GM12878 (cell line): Measurements from ENCODE around the gene TREM1. TPM values are rescaled to one million over a fixed set of nuclear protein-coding genes. Genes with fewer than 3 reads are reported as not detected.

Experiments used
- ATAC-seq: fragments of 200-7000 bp; cut with Tn5 transposase; 3 replicates; pipeline ENCODE4 v1.9.1; 2020; ENCODE audit warnings: mild to moderate bottlenecking, moderate library complexity
- BruUV-seq: library from RNA; stranded (reverse); fragments of 400-500 nt; replicated peaks from 2 replicates; lab custom pipeline; 2021; lab: Mats Ljungman, UMichigan
- CTCF ChIA-PET: fragments of 300-600 bp; sonication (Branson Sonifier 250); formaldehyde crosslinking; extraction: SDS; loops from one replicate; lab custom pipeline; 2021; ENCODE audit warnings: inconsistent platforms; lab: Yijun Ruan, JAX
- POLR2A ChIA-PET: fragments of 350-600 bp; formaldehyde crosslinking; extraction: SDS; loops from one replicate; lab custom pipeline; 2021; ENCODE audit warnings: inconsistent platforms; lab: Charles Lee
- RAD21 ChIA-PET: fragments of 300-600 bp; sonication (Branson Sonifier 250); formaldehyde crosslinking; loops from one replicate; lab custom pipeline; 2023; ENCODE audit warnings: antibody characterized with exemption; ENCODE audit not compliant: unreplicated experiment; lab: Charles Lee
- SMC1A ChIA-PET: fragments of 300-600 bp; sonication (Branson Sonifier 250); formaldehyde crosslinking; loops from one replicate; lab custom pipeline; 2023; ENCODE audit not compliant: unreplicated experiment, uncharacterized antibody; lab: Charles Lee
- DNase-seq: peaks from one replicate; pipeline ENCODE4 v3.0.0-alpha.2; 2011; ENCODE audit warnings: low read depth, low spot score
- FAIRE-seq: peaks from 3 replicates; lab custom pipeline; 2011; peaks lifted over from hg19 to GRCh38; lab: Jason Lieb, UNC
- H2AFZ ChIP-seq: 2 replicates; pipeline ENCODE4 v1.6.0; 2011; ENCODE audit warnings: low read depth, low read length, control low read depth; ENCODE audit not compliant: control insufficient read depth
- H3K27ac ChIP-seq: 2 replicates; pipeline ENCODE4 v1.5.1; 2011; ENCODE audit warnings: control low read depth; ENCODE audit not compliant: control insufficient read depth, insufficient read depth
- H3K27me3 ChIP-seq, 2 experiments: replicated peaks in 1 of 2; 2 replicates each; pipeline versions ENCODE4 v1.6.0 to v1.6.1; 2011; ENCODE audit warnings: low read length in 1 of 2; ENCODE audit not compliant: control insufficient read depth in 2 of 2, insufficient read depth in 2 of 2
- H3K36me3 ChIP-seq, 2 experiments: 2 replicates each; pipeline ENCODE4 v1.5.1; 2011; ENCODE audit warnings: low read length in 1 of 2; ENCODE audit not compliant: control insufficient read depth in 2 of 2, insufficient read depth in 2 of 2
- H3K4me1 ChIP-seq: 2 replicates; pipeline ENCODE4 v1.6.1; 2011; ENCODE audit warnings: mild to moderate bottlenecking, low read length, moderate library complexity, mixed read lengths; ENCODE audit not compliant: control insufficient read depth, insufficient read depth
- H3K4me2 ChIP-seq: 2 replicates; pipeline ENCODE4 v1.6.0; 2011; ENCODE audit warnings: control low read depth; ENCODE audit not compliant: control insufficient read depth, insufficient read depth
- H3K4me3 ChIP-seq: fragments of 200-600 bp; sonication (generic); 2 replicates; pipeline ENCODE4 v1.5.1; 2016
- H3K79me2 ChIP-seq: 2 replicates; pipeline ENCODE4 v1.6.0; 2011; ENCODE audit warnings: low read length; ENCODE audit not compliant: control insufficient read depth, insufficient read depth
- H3K9ac ChIP-seq: 2 replicates; pipeline ENCODE4 v1.8.0; 2011; ENCODE audit warnings: low read length, control low read depth, mixed read lengths; ENCODE audit not compliant: control insufficient read depth, insufficient read depth
- H3K9me3 ChIP-seq: replicated peaks from 3 replicates; pipeline ENCODE4 v1.5.1; 2011; ENCODE audit warnings: mild to moderate bottlenecking, low read length; ENCODE audit not compliant: control insufficient read depth, insufficient read depth
- H4K20me1 ChIP-seq: 2 replicates; pipeline ENCODE4 v1.6.0; 2011; ENCODE audit not compliant: control insufficient read depth, insufficient read depth
- ASH2L ChIP-seq: fragments of 300-600, 200-600 bp; sonication (generic); IDR thresholded peaks from 2 replicates; pipeline ENCODE4 v1.6.1; 2017; ENCODE audit warnings: low read depth, mild to moderate bottlenecking, borderline replicate concordance
- ATF3 ChIP-seq: IDR thresholded peaks from 2 replicates; pipeline ENCODE4 v1.6.1; 2011; ENCODE audit warnings: low read depth, mild to moderate bottlenecking, low read length, moderate library complexity, borderline replicate concordance; ENCODE audit errors: extremely low read depth
- ATF7 ChIP-seq: fragments of 450-650 bp; IDR thresholded peaks from 2 replicates; pipeline ENCODE4 v1.6.1; 2016; ENCODE audit warnings: low read depth, mild to moderate bottlenecking
- CBFB ChIP-seq: IDR thresholded peaks from 2 replicates; pipeline ENCODE4 v1.6.1; 2016; ENCODE audit warnings: antibody characterized with exemption, low read depth
- CHD1 ChIP-seq: IDR thresholded peaks from 2 replicates; pipeline ENCODE4 v1.6.1; 2012; ENCODE audit warnings: low read depth, low read length, improper control_type of control experiment
- CREB1 ChIP-seq: IDR thresholded peaks from 2 replicates; pipeline ENCODE4 v1.6.1; 2012; ENCODE audit warnings: low read depth, mild to moderate bottlenecking, inconsistent platforms
- HSF1 ChIP-seq: fragments of 150-350 bp; IDR thresholded peaks from 2 replicates; pipeline ENCODE4 v1.6.1; 2014; ENCODE audit warnings: mild to moderate bottlenecking, low read depth, low read length
- KAT2A ChIP-seq: conservative IDR thresholded peaks from 2 replicates; pipeline ENCODE4 v1.6.1; 2011; ENCODE audit warnings: low read depth, low read length; ENCODE audit not compliant: control insufficient read depth
- NFIC ChIP-seq: IDR thresholded peaks from 2 replicates; pipeline ENCODE4 v1.6.1; 2012; ENCODE audit warnings: low read depth, mild to moderate bottlenecking, inconsistent platforms, low read length, moderate library complexity
- NR2F1 ChIP-seq: fragments of 450-650 bp; conservative IDR thresholded peaks from 2 replicates; pipeline ENCODE4 v1.6.1; 2017; ENCODE audit warnings: mild to moderate bottlenecking
- RFX5 ChIP-seq: IDR thresholded peaks from 2 replicates; pipeline ENCODE4 v1.6.1; 2011; ENCODE audit warnings: low read depth, low read length, improper control_type of control experiment
- SMARCA5 ChIP-seq: fragments of 450-650 bp; IDR thresholded peaks from 2 replicates; pipeline ENCODE4 v1.6.1; 2017; ENCODE audit warnings: mild to moderate bottlenecking
- STAT1 ChIP-seq: fragments of 450-650 bp; conservative IDR thresholded peaks from 2 replicates; pipeline ENCODE4 v1.6.1; 2014; ENCODE audit warnings: antibody characterized with exemption, mild to moderate bottlenecking
- TCF7 ChIP-seq: IDR thresholded peaks from 2 replicates; pipeline ENCODE4 v1.6.1; 2014; ENCODE audit warnings: antibody characterized with exemption, borderline replicate concordance
- ZNF24 ChIP-seq: fragments of 450-650 bp; IDR thresholded peaks from 2 replicates; pipeline ENCODE4 v1.6.1; 2017; ENCODE audit warnings: antibody characterized with exemption, mild to moderate bottlenecking
- WGBS: methylation state at CpG from one replicate; pipeline ENCODE4 v1.1.6; 2016; ENCODE audit warnings: low lambda C conversion rate; ENCODE audit not compliant: insufficient replicate concordance, insufficient coverage; ENCODE audit errors: missing lambda C conversion rate; 5-methylcytosine and 5-hydroxymethylcytosine counted together
- in situ Hi-C: fragments of 300-500 bp; cut with MboI; formaldehyde crosslinking; loops from 9 replicates; pipeline ENCODE4 v1.14.3; 2018; ENCODE audit warnings: mixed read lengths
- intact Hi-C: fragments of 100-400 bp; cut with micrococcal nuclease; formaldehyde crosslinking; loops from one replicate; pipeline ENCODE4 v1.14.2; 2022; ENCODE audit not compliant: unreplicated experiment
- polyA plus RNA-seq, 11 experiments: library from polyadenylated mRNA; depleted of rRNA in 4 of 11; unstranded in 6 of 11; stranded (reverse) in 5 of 11; fragments of >200 nt; fragmentation: Nextera tagmentation in 4 of 11; fragmentation: Illumina TruSeq in 1 of 11; extraction: Ambion mirVana in 4 of 11; extraction: Trizol in 1 of 11; gene quantifications; 1 replicate in 1 of 11; 2 replicates in 10 of 11; pipeline versions ENCODE4 v1.2.1 to v1.2.3, GENCODE V29; 2011 to 2016; ENCODE audit warnings: inconsistent platforms in 2 of 11, missing spikeins in 2 of 11, low read depth in 1 of 11
- total RNA-seq, 4 experiments: library from RNA; depleted of rRNA in 3 of 4; stranded (reverse); fragments of >200 nt in 3 of 4; fragmentation: Illumina TruSeq in 1 of 4; extraction: Trizol in 1 of 4; gene quantifications; 2 replicates each; pipeline versions ENCODE4 v1.2.1 to v1.2.3, GENCODE V29; 2013 to 2021
- TF ChIP-seq, protein P1 (sequence below): fragments of 450-650 bp; formaldehyde crosslinking; IDR thresholded peaks from 2 replicates; pipeline ENCODE4 v1.4.0; 2022; ENCODE audit warnings: mild to moderate bottlenecking, moderate library complexity
- TF ChIP-seq, protein P2 (sequence below): fragments of 450-650 bp; IDR thresholded peaks from 2 replicates; pipeline ENCODE4 v1.6.1; 2017; ENCODE audit warnings: borderline replicate concordance

TREM1 gene
- total and polyA plus RNA-seq, 10 of the 15 experiments (the other 5 are each of a cell fraction or from before 2014, with no cell fraction given): 0.09 to 2.6 (median 0.28) TPM; not detected in 2

DNA sequence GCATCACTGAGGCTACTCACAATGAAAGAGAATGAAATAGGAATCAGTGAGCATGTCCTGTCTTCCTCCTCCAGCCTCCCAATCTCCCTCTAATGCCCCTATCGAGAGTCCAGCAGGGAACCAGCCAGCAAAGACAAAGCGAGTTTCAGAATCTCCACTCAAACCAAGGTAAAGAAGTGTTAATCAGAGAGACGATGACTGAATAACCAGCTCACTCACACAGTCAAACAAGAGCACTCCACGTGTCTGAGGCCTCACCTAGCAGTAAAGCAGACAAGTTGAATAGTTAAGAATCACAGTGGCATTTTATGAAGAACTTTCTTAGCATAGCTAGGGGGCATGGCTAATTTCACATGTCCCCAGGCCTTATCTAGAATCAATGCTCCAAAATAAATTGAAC, 3.3 kb upstream of the TREM1 start (continued):
- TF ChIP-seq, protein P1, sequence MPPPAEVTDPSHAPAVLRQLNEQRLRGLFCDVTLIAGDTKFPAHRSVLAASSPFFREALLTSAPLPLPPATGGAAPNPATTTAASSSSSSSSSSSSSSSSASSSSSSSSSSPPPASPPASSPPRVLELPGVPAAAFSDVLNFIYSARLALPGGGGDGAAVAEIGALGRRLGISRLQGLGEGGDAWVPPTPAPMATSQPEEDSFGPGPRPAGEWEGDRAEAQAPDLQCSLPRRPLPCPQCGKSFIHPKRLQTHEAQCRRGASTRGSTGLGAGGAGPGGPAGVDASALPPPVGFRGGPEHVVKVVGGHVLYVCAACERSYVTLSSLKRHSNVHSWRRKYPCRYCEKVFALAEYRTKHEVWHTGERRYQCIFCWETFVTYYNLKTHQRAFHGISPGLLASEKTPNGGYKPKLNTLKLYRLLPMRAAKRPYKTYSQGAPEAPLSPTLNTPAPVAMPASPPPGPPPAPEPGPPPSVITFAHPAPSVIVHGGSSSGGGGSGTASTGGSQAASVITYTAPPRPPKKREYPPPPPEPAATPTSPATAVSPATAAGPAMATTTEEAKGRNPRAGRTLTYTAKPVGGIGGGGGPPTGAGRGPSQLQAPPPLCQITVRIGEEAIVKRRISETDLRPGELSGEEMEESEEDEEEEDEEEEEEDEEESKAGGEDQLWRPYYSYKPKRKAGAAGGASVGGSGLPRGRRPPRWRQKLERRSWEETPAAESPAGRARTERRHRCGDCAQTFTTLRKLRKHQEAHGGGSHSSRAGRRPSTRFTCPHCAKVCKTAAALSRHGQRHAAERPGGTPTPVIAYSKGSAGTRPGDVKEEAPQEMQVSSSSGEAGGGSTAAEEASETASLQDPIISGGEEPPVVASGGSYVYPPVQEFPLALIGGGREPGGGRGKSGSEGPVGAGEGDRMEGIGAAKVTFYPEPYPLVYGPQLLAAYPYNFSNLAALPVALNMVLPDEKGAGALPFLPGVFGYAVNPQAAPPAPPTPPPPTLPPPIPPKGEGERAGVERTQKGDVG: no peak
- TF ChIP-seq NR2F1 (no peak), CHD1 (no peak), ZNF24 (no peak)
- TF ChIP-seq, all 136 proteins: peak for 0

DNA sequence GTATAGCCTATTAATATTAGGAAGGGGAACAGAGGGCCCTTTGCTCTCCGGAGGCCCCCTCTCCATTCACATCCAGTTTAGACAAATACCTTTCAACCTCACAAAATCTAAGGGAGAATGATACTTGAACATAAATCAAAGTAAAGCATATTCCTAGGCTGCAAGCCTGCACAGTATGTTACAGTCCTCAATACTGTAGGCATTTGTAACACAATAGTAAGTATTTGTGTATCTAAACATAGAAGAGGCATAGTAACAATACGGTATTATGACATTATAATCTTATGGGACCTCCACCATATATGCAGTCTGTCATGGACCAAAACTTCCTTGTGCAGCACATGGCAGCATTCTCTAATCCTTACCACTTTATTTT, 2.3 kb upstream of the TREM1 start:
- no peaks in the 10 kb centered on the region for H4K20me1 ChIP-seq
- no peaks in the 10 kb centered on the region for H3K36me3 ChIP-seq
- ChIA-PET POLR2A (interaction anchor here (0.7 to 4.8 kb wide), 4 partner anchors 10 to 89 kb away, joined by 3 to 20 read pairs (median 3); no protein-coding TSS in a partner anchor), RAD21 (interaction anchor here (0.6 to 3.5 kb wide), 7 partner anchors 10 to 88 kb away, joined by 3 to 27 read pairs (median 9); partner anchors contain the start of genes NCR2 and TREML2), SMC1A (interaction anchor here (0.9 to 4.8 kb wide), 12 partner anchors 11 to 444 kb away, joined by 3 to 33 read pairs (median 4); partner anchors contain the start of gene TREML2), CTCF (interaction anchor here (0.8 to 6.5 kb wide), 10 partner anchors 10 to 417 kb away, joined by 3 to 53 read pairs (median 8); partner anchors contain the start of gene NCR2)
- H3K27me3 ChIP-seq: no peaks in the 10 kb centered on the region
- no peak for DNase-seq
- FAIRE-seq: no peak
- no peak overlapping the region for H3K4me3 ChIP-seq
- no peak overlapping the region for H3K4me2 ChIP-seq
- H3K79me2 ChIP-seq: no peaks in the 10 kb centered on the region
- intact Hi-C loops: no loop called here
- no peak overlapping the region for H3K9ac ChIP-seq
- no peak; the same call in 2 of the 3 replicates for ATAC-seq
- no peak overlapping the region for H3K27ac ChIP-seq
- in situ Hi-C loops: no loop called here
- no peaks in the 10 kb centered on the region for H3K4me1 ChIP-seq
- WGBS: 58% methylated on average over 2 of the region's 2 CpGs
- no peak for TF ChIP-seq NFIC
- no peak for TF ChIP-seq CBFB
- no peak for TF ChIP-seq STAT1
- TF ChIP-seq, protein P2, sequence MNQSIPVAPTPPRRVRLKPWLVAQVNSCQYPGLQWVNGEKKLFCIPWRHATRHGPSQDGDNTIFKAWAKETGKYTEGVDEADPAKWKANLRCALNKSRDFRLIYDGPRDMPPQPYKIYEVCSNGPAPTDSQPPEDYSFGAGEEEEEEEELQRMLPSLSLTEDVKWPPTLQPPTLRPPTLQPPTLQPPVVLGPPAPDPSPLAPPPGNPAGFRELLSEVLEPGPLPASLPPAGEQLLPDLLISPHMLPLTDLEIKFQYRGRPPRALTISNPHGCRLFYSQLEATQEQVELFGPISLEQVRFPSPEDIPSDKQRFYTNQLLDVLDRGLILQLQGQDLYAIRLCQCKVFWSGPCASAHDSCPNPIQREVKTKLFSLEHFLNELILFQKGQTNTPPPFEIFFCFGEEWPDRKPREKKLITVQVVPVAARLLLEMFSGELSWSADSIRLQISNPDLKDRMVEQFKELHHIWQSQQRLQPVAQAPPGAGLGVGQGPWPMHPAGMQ: no peak
- TF ChIP-seq ATF3: no peak
- no peak for TF ChIP-seq HSF1
- TF ChIP-seq TCF7: no peak
- no peak for TF ChIP-seq ATF7
- TF ChIP-seq ASH2L: no peak
- TF ChIP-seq KAT2A: no peak
- TF ChIP-seq RFX5: no peak
- no peak for TF ChIP-seq SMARCA5
- no peak for TF ChIP-seq CREB1
- no peak for TF ChIP-seq ZNF24
- no peak overlapping the region for H2AFZ ChIP-seq
- no peaks in the 10 kb centered on the region; the same call in 2 of the 3 replicates for H3K9me3 ChIP-seq
- BruUV-seq: no TSS peak
